ENCODE results near the gene CYBC1. TPM values are rescaled to one million over a fixed set of nuclear protein-coding genes. Genes with fewer than 3 reads are reported as not detected.

CYBC1 gene
- polyA plus RNA-seq, 1 donor (not counting 4 experiments of a cell fraction or from before 2014, with no cell fraction given), result 30.2 TPM

- H3K4me1 ChIP-seq (ENCODE audit: control insufficient read depth, extremely low read depth, insufficient read depth, low read length), result no peaks in the 10 kb centered on the region
- no peaks in the 10 kb centered on the region for H3K9me3 ChIP-seq (ENCODE audit: control insufficient read depth, low read depth, low read length)
- no peak overlapping the region for H3K4me3 ChIP-seq (ENCODE audit: control insufficient read depth in 2 of 3, extremely low read depth in 1 of 3, insufficient read depth in 2 of 3, low read depth in 1 of 3, low read length in 3 of 3)
- no peaks in the 10 kb centered on the region for H3K27me3 ChIP-seq (ENCODE audit: control insufficient read depth, extremely low read depth, insufficient read depth, low read length)
- no peak overlapping the region for H3K9ac ChIP-seq (ENCODE audit: control insufficient read depth, extremely low read depth, insufficient read depth, low read length)
- H2AFZ ChIP-seq (ENCODE audit: control insufficient read depth, low read length), result no peak overlapping the region
- H3K9me1 ChIP-seq (ENCODE audit: control insufficient read depth, extremely low read depth, insufficient read depth, low read length), result no peaks in the 10 kb centered on the region
- H4K20me1 ChIP-seq (ENCODE audit: control insufficient read depth, extremely low read depth, insufficient read depth, low read length), result no peaks in the 10 kb centered on the region
- FAIRE-seq, result no peak
- H3K4me2 ChIP-seq (ENCODE audit: control insufficient read depth, extremely low read depth, insufficient read depth, low read depth, low read length), result no peak overlapping the region
- H3K79me2 ChIP-seq (ENCODE audit: control insufficient read depth, insufficient read depth, low read length), result no peaks in the 10 kb centered on the region
- dilution Hi-C loops (cut with MboI; ENCODE audit: extremely low pct_ligation_motif_present, low sequenced_read_pairs), result no loop called here
- TF ChIP-seq, protein P1, sequence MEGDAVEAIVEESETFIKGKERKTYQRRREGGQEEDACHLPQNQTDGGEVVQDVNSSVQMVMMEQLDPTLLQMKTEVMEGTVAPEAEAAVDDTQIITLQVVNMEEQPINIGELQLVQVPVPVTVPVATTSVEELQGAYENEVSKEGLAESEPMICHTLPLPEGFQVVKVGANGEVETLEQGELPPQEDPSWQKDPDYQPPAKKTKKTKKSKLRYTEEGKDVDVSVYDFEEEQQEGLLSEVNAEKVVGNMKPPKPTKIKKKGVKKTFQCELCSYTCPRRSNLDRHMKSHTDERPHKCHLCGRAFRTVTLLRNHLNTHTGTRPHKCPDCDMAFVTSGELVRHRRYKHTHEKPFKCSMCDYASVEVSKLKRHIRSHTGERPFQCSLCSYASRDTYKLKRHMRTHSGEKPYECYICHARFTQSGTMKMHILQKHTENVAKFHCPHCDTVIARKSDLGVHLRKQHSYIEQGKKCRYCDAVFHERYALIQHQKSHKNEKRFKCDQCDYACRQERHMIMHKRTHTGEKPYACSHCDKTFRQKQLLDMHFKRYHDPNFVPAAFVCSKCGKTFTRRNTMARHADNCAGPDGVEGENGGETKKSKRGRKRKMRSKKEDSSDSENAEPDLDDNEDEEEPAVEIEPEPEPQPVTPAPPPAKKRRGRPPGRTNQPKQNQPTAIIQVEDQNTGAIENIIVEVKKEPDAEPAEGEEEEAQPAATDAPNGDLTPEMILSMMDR (optimal IDR thresholded peaks at IDR 0.05 in 1 of 3, IDR thresholded peaks at IDR 0.05 in 1 of 3, conservative IDR thresholded peaks at IDR 0.05 in 1 of 3; ENCODE audit: extremely low read depth in 1 of 3, insufficient read depth in 2 of 3, low read length in 3 of 3), result no peak
- TF ChIP-seq EZH2 (IDR thresholded peaks at IDR 0.05; ENCODE audit: low read length), result no peak
- peaks cover 2 to 4% of the 10 kb centered on the region in 2 experiments for H3K36me3 ChIP-seq (ENCODE audit: control insufficient read depth in 2 of 2, extremely low read depth in 1 of 2, insufficient read depth in 2 of 2, low read length in 2 of 2)
- H3K27ac ChIP-seq (ENCODE audit: control insufficient read depth, insufficient read depth, low read length), result no peak overlapping the region
- DNase-seq (ENCODE audit: low read depth, low spot score), result no peak
These were observed 51.5 kb downstream of the CYBC1 start for GRCh38 chr17:82399041-82399441.

GRCh38 chr17:82397449-82398335 lies 52.9 kb downstream of the CYBC1 start:
- Histone ChIP-seq H3K79me2 (ENCODE audit: control insufficient read depth, insufficient read depth, low read length) (no peaks in the 10 kb centered on the region), H3K27me3 (ENCODE audit: control insufficient read depth, extremely low read depth, insufficient read depth, low read length) (no peaks in the 10 kb centered on the region), H3K36me3 (ENCODE audit: control insufficient read depth in 2 of 2, extremely low read depth in 1 of 2, insufficient read depth in 2 of 2, low read length in 2 of 2) (peaks cover 0 to 2% of the 10 kb centered on the region in 2 experiments), H3K9me3 (ENCODE audit: control insufficient read depth, low read depth, low read length) (no peaks in the 10 kb centered on the region), H3K9ac (ENCODE audit: control insufficient read depth, extremely low read depth, insufficient read depth, low read length) (no peak overlapping the region), H3K4me3 (ENCODE audit: control insufficient read depth in 2 of 3, extremely low read depth in 1 of 3, insufficient read depth in 2 of 3, low read depth in 1 of 3, low read length in 3 of 3) (no peak overlapping the region), H2AFZ (ENCODE audit: control insufficient read depth, low read length) (no peak overlapping the region), H3K4me1 (ENCODE audit: control insufficient read depth, extremely low read depth, insufficient read depth, low read length) (no peaks in the 10 kb centered on the region), H3K4me2 (ENCODE audit: control insufficient read depth, extremely low read depth, insufficient read depth, low read depth, low read length) (no peak overlapping the region), H3K9me1 (ENCODE audit: control insufficient read depth, extremely low read depth, insufficient read depth, low read length) (no peaks in the 10 kb centered on the region), H4K20me1 (ENCODE audit: control insufficient read depth, extremely low read depth, insufficient read depth, low read length) (no peaks in the 10 kb centered on the region), H3K27ac (ENCODE audit: control insufficient read depth, insufficient read depth, low read length) (no peak overlapping the region)
- TF ChIP-seq EZH2 (IDR thresholded peaks at IDR 0.05; ENCODE audit: low read length), result no peak
- TF ChIP-seq, protein P1 (optimal IDR thresholded peaks at IDR 0.05 in 1 of 3, IDR thresholded peaks at IDR 0.05 in 1 of 3, conservative IDR thresholded peaks at IDR 0.05 in 1 of 3; ENCODE audit: extremely low read depth in 1 of 3, insufficient read depth in 2 of 3, low read length in 3 of 3), result no peak
- DNase-seq (ENCODE audit: low read depth, low spot score) (no peak), FAIRE-seq (no peak)
- dilution Hi-C loops (cut with MboI; ENCODE audit: extremely low pct_ligation_motif_present, low sequenced_read_pairs), result no loop called here

Data from keratinocyte (primary cell).